ENCODE data around the gene GRB10.

The GRB10 gene

GRCh38 chr7:50637725-50638643, 144.7 kb downstream of the GRB10 start:
- no peak for DNase-seq (ENCODE audit: low spot score)

GRCh38 chr7:50634378-50634777, 148.3 kb downstream of the GRB10 start:
- DNase-seq (ENCODE audit: low spot score) = no peak

DNA sequence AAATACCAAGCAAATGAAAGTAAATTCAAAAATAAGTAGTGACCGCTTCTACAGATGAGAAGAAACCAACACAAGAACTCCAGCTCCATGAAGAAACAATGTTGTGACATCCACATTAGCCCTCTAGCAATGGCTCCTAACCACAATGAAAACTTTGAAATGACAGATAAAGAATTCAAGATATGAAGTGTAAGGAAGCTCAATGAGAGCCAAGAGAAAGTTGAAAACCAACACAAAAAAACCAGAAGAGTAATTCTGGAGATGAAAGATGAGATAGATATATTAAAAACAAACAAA, 149.3 kb downstream of the GRB10 start:
- DNase-seq (ENCODE audit: low spot score) = no peak

DNA sequence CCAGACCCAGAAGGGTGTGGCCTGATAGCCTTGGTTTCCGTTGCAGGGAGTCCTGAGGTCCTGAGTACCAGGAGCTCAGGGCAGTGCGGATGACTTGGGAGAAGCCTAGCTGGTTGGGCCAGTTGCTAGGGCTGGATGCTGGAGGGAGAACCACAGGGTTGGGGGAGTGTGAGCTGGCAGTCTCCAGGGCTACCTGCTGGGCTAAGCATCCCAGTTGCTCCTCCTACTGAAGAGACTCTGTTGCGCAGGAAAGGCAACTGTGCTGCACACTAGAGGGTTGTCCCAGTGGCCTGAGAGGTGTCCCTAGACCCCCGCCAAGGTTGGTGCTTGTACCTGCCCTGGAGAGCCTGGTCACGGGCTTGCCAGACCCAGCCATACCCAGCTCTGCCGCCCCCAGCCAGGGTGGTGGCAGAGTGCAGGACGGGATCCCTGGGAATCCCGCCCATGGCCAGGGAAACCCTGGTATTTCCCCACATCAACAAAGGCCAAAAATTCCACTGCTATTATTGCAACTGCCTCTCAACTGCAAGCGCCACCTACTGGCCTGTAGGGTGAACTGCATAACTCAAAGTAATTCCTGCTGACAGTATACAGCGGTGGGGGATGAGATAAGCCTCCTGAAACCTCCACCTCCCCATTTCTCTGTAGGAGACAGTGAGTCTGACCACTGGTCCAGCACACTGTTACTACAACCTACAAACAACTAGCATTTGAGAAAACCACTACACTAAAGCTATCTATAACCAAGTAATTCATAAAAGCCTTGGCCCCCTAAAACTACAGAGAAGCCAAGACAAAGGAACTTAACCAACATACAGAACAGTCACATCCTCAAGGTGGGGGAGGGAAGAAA, 149.9 kb downstream of the GRB10 start:
- peak; percentile 50 for DNase-seq (ENCODE audit: low spot score)

DNA sequence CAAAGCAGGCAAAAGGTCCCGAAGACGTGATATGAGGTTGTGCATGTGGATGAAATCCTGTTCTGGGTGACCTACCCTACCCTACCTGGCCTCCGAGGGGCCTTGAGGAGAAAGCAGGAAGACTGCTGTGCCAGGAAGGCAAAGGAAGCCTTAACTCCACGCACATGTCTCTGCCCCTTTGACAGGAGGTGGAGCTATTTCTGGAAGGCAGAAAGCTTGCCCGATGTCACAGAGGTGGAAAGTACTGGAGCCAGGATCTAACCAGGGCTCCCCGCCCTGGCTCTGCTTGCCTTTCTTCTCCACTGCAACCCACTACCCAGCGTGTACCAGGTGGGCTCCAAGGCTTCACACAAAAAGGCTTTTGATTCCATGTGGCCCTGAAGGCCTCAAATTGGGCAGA, 151.1 kb downstream of the GRB10 start:
- DNase-seq (ENCODE audit: low spot score) = no peak

GRCh38 chr7:50631100-50631499, 151.6 kb downstream of the GRB10 start:
- DNase-seq (ENCODE audit: low spot score) = no peak

DNA sequence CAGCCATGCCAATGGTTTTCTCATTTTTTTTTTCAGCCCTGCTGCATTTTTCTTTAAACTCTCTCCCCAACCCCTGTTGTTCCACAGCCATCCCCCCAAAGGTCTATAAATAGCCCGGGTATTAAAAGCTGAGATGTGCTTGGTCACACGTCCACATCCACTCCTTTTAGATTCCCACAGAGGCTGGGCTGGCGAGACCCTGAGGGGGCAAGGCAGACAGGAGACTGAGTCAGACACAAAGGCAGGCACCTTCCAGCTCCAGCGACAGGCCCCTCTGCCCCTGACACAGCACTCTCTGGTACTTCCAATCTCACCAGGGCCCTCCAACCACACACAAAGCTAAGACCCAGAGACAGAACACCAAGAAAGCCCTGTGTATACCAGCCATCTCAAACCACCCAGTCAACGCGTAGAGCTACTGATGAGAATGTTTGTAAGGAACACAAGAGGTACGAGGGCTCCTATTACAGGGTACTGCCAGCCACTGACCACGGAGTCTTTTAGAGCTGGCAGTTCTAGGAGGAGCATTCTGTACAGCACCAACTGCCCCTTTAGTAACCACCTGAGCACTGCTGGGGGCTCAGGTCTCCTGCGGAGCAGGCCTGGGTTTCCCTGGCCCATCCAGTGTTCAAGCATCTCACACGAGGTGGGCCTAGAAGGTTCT, 153.3 kb downstream of the GRB10 start:
- no peak for DNase-seq (ENCODE audit: low spot score)

GRCh38 chr7:50628434-50629084, 154.1 kb downstream of the GRB10 start:
- no peak for DNase-seq (ENCODE audit: low spot score)

DNA sequence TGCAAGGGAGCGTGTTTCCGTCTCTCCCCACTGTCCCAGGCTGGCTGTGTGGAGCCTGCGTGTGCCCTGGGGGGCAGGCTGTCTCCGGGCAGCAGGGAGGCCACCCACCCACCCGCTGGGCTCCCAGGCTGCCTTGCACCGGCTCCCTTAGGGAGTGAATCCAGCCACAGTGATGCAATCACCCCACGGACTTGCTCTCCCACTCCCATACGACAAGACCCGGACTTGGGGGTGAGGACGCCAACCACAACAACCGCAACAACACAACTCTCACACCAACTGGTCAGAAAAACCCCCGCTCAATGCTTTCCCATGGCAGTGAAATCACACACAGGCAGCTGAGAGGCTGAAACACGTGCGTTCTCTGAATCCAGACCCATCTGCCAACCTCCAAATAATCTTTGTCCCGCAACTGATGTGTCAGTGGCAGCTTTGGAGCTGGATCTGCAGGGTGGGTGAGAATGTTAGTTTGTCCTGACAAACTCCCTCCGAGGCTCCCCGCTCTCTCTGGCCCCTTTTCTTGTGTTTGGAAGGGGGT, 154.8 kb downstream of the GRB10 start:
- DNase-seq (ENCODE audit: low spot score) = no peak

- no peak for DNase-seq (ENCODE audit: low spot score)
Measured at GRCh38 chr7:50626286-50626685, 156.4 kb downstream of the GRB10 start.

- DNase-seq (ENCODE audit: low spot score) = no peak
Measured at GRCh38 chr7:50625360-50625759, 157.3 kb downstream of the GRB10 start.

DNA sequence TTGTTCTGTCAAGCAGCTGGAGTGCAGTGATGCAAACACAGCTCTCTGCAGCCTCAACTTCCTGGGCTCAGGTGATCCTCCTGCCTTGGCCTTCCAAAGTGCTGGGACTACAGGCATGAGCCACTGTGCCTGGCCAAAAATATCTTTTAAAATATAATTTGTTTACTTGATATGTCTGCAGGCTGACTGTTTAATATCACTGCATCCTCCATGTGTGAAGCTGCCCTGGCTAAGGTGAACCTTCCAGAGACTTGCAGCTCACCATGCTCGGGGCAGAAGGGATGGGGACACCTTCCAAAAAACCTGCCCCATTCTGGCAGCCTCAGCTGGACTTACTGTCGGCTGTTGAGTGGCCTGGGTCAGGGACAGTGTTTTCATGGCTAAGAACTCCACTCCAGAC, 159.9 kb downstream of the GRB10 start:
- no peak for DNase-seq (ENCODE audit: low spot score)

GRCh38 chr7:50621973-50622490, 160.7 kb downstream of the GRB10 start:
- DNase-seq (ENCODE audit: low spot score) = no peak

DNA sequence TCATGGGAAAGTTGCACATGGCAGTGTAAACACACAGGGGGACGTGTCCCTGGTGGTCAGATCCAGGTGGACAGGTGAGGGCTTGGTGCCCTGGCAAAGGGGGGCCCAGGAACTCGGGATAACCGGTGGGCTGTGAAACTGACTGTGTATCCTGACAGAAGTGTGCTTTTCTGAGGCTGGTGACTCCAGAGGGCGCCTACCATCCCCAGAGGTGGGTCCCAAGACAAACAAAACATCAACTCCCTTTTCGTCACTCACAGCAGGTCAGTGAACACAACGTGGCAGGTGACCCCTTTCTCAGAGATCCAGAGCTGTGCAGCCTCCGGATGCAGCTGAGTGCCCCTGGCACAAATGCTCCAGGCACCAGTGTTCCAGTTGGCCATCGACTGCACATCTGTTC, 161.5 kb downstream of the GRB10 start:
- no peak for DNase-seq (ENCODE audit: low spot score)

- no peak for DNase-seq (ENCODE audit: low spot score)
Measured at GRCh38 chr7:50620433-50620832, 162.3 kb downstream of the GRB10 start.

GRCh38 chr7:50619684-50620083, 163.0 kb downstream of the GRB10 start:
- no peak for DNase-seq (ENCODE audit: low spot score)

GRCh38 chr7:50618281-50618680, 164.4 kb downstream of the GRB10 start:
- DNase-seq (ENCODE audit: low spot score) = no peak

DNA sequence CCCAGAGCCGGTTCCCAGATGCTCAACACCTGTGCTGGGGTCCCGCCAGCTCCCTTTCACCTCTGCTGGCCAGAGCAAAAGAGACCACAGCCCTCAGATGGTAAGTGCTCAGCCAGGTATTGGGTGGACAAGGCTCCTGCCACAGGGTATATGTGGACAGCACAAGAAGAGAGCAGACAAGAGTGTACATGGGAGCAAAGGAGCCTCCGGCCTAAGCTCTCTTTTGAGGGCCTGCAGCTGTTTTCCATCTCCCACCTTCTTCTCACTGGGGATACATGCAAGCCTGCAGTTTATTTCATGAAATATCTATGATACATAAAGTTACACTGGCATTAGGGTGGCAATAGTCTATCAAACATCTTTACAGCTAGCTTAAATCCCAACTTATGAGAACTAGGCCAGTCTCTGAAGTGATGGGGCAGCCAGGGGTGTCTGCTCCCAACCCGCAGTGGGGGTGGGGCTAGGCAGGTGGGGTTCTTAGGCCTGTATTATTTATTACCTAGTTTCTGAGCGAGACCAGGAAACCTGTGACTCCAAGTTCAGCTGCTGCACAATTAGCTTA, 167.1 kb downstream of the GRB10 start:
- no peak for DNase-seq (ENCODE audit: low spot score)

- no peak for DNase-seq (ENCODE audit: low spot score)
Measured at GRCh38 chr7:50614721-50615518, 167.8 kb downstream of the GRB10 start.

DNA sequence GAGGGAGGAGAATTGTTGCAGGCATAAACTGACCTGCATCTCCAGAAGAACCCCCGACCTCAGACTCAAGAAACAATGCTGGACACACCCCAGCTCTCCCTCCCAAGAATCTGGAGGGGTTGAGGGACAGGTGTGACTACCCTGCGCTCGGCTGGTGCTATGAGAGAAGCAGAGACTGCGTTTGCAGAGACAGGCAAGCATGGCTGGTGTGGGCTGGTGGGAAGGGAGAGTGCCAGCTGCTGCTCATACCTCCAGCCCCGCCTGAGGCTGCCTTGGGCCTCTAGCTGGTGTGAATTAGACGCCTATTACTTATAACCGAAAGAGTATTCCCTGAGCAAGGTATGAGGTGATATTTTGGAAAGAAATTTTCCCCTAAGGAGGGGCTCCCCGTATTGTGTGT, 169.2 kb downstream of the GRB10 start:
- no peak for DNase-seq (ENCODE audit: low spot score)

All from SK-N-DZ (cell line).